Left ventricle myocardium inferior (tissue), 1 donor: ENCODE measurements around the gene FBN1. TPM values are rescaled to one million over a fixed set of nuclear protein-coding genes. Genes with fewer than 3 reads are reported as not detected.

ENCODE experiments used
- DNase-seq: peaks from one replicate; pipeline ENCODE4 v3.0.0-alpha.2; 2020
- H3K27ac ChIP-seq: fragments of 200-600 bp; replicated peaks from 2 replicates; pipeline ENCODE4 v1.8.0; 2021
- H3K27me3 ChIP-seq: fragments of 200-600 bp; 2 replicates; pipeline ENCODE4 v1.8.0; 2021; ENCODE audit warnings: low read depth
- H3K36me3 ChIP-seq: fragments of 200-600 bp; 2 replicates; pipeline ENCODE4 v1.8.0; 2021
- H3K4me1 ChIP-seq: fragments of 200-600 bp; 2 replicates; pipeline ENCODE4 v1.8.0; 2021
- H3K4me3 ChIP-seq: fragments of 200-600 bp; 2 replicates; pipeline ENCODE4 v1.8.0; 2021; ENCODE audit warnings: mild to moderate bottlenecking, moderate library complexity
- H3K9me3 ChIP-seq: fragments of 200-600 bp; replicated peaks from 2 replicates; pipeline ENCODE4 v1.8.0; 2021
- intact Hi-C: fragments of 100-400 bp; cut with micrococcal nuclease; formaldehyde crosslinking; loops from one replicate; pipeline ENCODE4 v1.11.0; 2022
- total RNA-seq: library from RNA; stranded (reverse); fragmentation: NEBNext Ultra II Directional; extraction: Animal tissue kit (Norgen Biotek cat#: 25700); gene quantifications from one replicate; pipeline ENCODE4 v1.2.1, GENCODE V29; 2021
- TF ChIP-seq, protein P1 (sequence below): fragments of 200-600 bp; IDR thresholded peaks from 2 replicates; pipeline ENCODE4 v1.8.0; 2021; ENCODE audit warnings: antibody characterized with exemption, mild to moderate bottlenecking, borderline replicate concordance
- donor health status: DM: no; HTN: yes; CAD: no; lungs with severe emphysema.

Gene FBN1
- total RNA-seq, 1 donor from 2014 or later = 45.5 TPM

- no peaks in the 10 kb centered on the region for H3K9me3 ChIP-seq
- peaks cover 66% of the 10 kb centered on the region for H3K4me1 ChIP-seq
- peak overlapping the region; percentile 97 for H3K4me3 ChIP-seq
- no peaks in the 10 kb centered on the region for H3K36me3 ChIP-seq
- peaks cover 29% of the 10 kb centered on the region for H3K27me3 ChIP-seq
- intact Hi-C loops = loop anchor here (10.0 kb wide), 1 partner anchor 109 kb away; no protein-coding TSS in a partner anchor
- no peak for DNase-seq
- peak overlapping the region; percentile 92 for H3K27ac ChIP-seq
- TF ChIP-seq, protein P1, sequence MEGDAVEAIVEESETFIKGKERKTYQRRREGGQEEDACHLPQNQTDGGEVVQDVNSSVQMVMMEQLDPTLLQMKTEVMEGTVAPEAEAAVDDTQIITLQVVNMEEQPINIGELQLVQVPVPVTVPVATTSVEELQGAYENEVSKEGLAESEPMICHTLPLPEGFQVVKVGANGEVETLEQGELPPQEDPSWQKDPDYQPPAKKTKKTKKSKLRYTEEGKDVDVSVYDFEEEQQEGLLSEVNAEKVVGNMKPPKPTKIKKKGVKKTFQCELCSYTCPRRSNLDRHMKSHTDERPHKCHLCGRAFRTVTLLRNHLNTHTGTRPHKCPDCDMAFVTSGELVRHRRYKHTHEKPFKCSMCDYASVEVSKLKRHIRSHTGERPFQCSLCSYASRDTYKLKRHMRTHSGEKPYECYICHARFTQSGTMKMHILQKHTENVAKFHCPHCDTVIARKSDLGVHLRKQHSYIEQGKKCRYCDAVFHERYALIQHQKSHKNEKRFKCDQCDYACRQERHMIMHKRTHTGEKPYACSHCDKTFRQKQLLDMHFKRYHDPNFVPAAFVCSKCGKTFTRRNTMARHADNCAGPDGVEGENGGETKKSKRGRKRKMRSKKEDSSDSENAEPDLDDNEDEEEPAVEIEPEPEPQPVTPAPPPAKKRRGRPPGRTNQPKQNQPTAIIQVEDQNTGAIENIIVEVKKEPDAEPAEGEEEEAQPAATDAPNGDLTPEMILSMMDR = no peak
Measured at GRCh38 chr15:48643776-48644466, 1.6 kb downstream of the FBN1 start.

DNA sequence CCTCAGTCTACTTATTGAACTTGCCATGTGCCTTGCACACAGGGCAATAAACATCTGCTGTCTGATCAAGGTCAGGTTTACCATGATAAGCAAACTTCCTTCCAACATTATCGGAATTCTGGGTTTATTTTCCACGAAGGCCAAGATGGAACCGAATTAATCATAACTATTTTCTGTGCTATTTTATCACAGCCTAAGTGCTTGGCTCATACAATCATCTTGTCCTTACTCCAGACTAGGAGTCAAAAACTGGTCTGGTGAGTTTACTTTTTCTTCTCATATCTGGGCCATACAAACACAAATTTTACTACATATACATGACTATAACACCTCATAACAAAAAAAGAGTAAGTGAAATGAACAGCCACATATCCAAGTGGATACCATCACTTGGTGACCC is 2.3 kb downstream of the FBN1 start:
- Histone ChIP-seq H3K9me3 (no peaks in the 10 kb centered on the region), H3K27me3 (peaks cover 29% of the 10 kb centered on the region), H3K4me1 (peaks cover 66% of the 10 kb centered on the region), H3K4me3 (peak overlapping the region; percentile 97), H3K36me3 (no peaks in the 10 kb centered on the region), H3K27ac (peak overlapping the region; percentile 92)
- TF ChIP-seq, protein P1 = no peak
- intact Hi-C loops = loop anchor here (10.0 kb wide), 1 partner anchor 108 kb away; no protein-coding TSS in a partner anchor
- no peak for DNase-seq

DNA sequence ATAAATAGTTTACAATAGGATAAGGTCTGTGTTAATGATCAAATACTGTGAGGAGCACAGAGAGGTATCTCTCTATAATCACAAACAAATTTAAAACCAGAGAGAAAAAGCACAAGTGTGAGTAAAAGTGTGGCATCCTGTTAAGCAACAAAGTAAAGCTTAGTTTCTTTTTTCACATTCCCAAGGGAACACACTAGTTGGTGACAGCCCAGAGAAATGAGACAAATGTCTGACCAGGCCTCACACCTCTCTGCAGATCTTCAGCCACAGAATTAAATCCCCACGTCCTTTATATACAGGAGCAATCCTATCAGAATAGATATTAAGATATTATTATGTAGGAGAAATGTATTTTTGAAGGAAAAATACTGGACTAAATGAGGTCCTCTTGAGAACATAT is 2.7 kb downstream of the FBN1 start:
- TF ChIP-seq, protein P1 = no peak
- Histone ChIP-seq H3K4me1 (peaks cover 66% of the 10 kb centered on the region), H3K36me3 (no peaks in the 10 kb centered on the region), H3K27ac (peak overlapping the region; percentile 92), H3K9me3 (no peaks in the 10 kb centered on the region), H3K27me3 (peaks cover 29% of the 10 kb centered on the region), H3K4me3 (peak overlapping the region; percentile 97)
- no peak for DNase-seq
- intact Hi-C loops = loop anchor here (10.0 kb wide), 1 partner anchor 108 kb away; no protein-coding TSS in a partner anchor

DNA sequence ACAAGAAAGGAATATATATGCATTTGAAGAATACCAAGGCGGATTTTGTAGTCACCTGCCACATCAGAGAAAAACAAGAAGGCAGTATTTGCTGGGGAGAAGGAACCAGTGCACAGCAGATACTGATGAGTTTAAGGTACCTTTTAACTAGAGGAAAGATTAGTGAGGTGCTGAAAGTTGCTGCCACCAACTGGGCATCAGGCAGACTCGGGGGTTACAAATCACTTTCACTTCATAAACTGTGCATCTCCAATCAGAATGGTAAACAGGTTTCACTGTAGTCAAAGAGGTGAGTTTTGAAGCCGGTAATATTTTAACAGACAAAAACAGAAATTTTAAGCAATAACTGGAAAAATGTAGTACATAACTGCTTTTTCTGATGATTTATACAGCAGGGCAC is 4.1 kb downstream of the FBN1 start:
- intact Hi-C loops = loop anchor here (10.0 kb wide), 1 partner anchor 107 kb away; no protein-coding TSS in a partner anchor
- H3K27ac ChIP-seq = peak overlapping the region; percentile 5

DNA sequence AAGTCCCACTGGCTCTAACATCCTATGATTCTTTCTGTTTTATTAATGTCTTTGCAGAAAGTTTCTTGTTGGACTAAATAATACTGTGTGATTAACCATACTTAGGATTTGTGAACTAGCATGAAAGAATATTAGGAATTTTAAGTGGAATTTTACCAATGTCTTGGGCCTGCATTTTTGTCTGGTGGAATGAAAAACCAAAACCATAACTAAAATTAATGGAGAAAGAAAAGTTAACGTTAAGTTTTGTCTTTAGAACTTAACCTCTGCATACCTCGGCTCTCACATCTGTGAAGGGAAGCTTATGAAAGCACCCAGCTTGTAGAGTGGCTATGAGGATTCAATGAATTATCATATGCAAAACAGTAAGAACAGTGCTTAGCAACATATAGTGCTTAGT is 6.5 kb downstream of the FBN1 start:
- Histone ChIP-seq H3K27me3 (peaks cover 7% of the 10 kb centered on the region), H3K9me3 (no peaks in the 10 kb centered on the region), H3K36me3 (no peaks in the 10 kb centered on the region), H3K4me3 (no peak overlapping the region), H3K4me1 (peaks cover 38% of the 10 kb centered on the region), H3K27ac (no peak overlapping the region)
- TF ChIP-seq, protein P1 = no peak
- intact Hi-C loops = no loop called here
- no peak for DNase-seq

More for the DNA sequence above, 4.1 kb downstream of the FBN1 start:
- TF ChIP-seq, protein P1 = peak; percentile 51
- no peaks in the 10 kb centered on the region for H3K36me3 ChIP-seq
- H3K4me1 ChIP-seq = peaks cover 63% of the 10 kb centered on the region
- H3K4me3 ChIP-seq = peak overlapping the region; percentile 97
- no peak for DNase-seq
- peaks cover 29% of the 10 kb centered on the region for H3K27me3 ChIP-seq
- no peaks in the 10 kb centered on the region for H3K9me3 ChIP-seq
